ENCODE data around the gene LLGL2.

LLGL2 gene

DNA sequence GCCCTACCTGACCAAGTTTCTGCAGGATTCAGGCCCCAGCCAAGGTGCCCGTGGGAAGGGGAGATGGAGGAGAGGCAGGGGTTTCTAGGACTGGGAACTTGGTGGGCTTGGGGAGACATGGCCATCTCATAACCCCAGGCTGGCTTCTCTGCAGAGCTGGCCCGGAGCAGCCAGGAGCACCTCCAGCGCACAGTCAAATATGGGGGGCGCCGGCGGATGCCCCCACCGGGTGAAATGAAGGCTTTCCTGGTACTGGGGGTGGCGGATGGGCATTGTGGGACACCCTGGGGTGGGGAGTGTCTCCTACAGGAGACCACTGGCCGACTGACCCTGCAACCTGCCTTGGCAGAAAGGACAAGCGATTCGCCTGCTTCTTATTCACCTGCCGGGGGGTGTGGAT, 98.5 kb downstream of the LLGL2 start:
- Histone ChIP-seq H3K4me2 (ENCODE audit: low read length) (no peak overlapping the region), H3K36me3 (replicated peaks; ENCODE audit: low read depth, low read length) (peaks cover 3% of the 10 kb centered on the region), H4K20me1 (ENCODE audit: insufficient read depth, low read length) (no peaks in the 10 kb centered on the region), H3K4me1 (ENCODE audit: low read length) (no peaks in the 10 kb centered on the region), H3K27me3 (ENCODE audit: low read depth, low read length) (no peaks in the 10 kb centered on the region), H3K79me2 (ENCODE audit: low read length) (no peaks in the 10 kb centered on the region), H2AFZ (ENCODE audit: low read depth, low read length) (no peak overlapping the region), H3K27ac (ENCODE audit: low read length) (no peak overlapping the region), H3K9me3 (ENCODE audit: insufficient read depth, low read length) (no peaks in the 10 kb centered on the region), H3K4me3 (ENCODE audit: low read length) (no peak overlapping the region), H3K9ac (ENCODE audit: low read length) (no peak overlapping the region)
- TF ChIP-seq, protein P1, sequence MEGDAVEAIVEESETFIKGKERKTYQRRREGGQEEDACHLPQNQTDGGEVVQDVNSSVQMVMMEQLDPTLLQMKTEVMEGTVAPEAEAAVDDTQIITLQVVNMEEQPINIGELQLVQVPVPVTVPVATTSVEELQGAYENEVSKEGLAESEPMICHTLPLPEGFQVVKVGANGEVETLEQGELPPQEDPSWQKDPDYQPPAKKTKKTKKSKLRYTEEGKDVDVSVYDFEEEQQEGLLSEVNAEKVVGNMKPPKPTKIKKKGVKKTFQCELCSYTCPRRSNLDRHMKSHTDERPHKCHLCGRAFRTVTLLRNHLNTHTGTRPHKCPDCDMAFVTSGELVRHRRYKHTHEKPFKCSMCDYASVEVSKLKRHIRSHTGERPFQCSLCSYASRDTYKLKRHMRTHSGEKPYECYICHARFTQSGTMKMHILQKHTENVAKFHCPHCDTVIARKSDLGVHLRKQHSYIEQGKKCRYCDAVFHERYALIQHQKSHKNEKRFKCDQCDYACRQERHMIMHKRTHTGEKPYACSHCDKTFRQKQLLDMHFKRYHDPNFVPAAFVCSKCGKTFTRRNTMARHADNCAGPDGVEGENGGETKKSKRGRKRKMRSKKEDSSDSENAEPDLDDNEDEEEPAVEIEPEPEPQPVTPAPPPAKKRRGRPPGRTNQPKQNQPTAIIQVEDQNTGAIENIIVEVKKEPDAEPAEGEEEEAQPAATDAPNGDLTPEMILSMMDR (IDR thresholded peaks at IDR 0.05; ENCODE audit: low read depth, low read length), result no peak
- no peak for TF ChIP-seq EZH2phosphoT487 (IDR thresholded peaks at IDR 0.05; ENCODE audit: low read depth)

All from OCI-LY3 (cell line).